HTERT RPE-1 (cell line): ENCODE measurements around the gene TFDP3.

Source experiments
- in situ Hi-C: fragments of 300-500 bp; cut with MboI; formaldehyde crosslinking; loops from 4 replicates; pipeline ENCODE4 v1.14.3; 2020; ENCODE audit warnings: low sequenced_read_pairs

TFDP3 gene, protein sequence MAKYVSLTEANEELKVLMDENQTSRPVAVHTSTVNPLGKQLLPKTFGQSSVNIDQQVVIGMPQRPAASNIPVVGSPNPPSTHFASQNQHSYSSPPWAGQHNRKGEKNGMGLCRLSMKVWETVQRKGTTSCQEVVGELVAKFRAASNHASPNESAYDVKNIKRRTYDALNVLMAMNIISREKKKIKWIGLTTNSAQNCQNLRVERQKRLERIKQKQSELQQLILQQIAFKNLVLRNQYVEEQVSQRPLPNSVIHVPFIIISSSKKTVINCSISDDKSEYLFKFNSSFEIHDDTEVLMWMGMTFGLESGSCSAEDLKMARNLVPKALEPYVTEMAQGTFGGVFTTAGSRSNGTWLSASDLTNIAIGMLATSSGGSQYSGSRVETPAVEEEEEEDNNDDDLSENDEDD

DNA sequence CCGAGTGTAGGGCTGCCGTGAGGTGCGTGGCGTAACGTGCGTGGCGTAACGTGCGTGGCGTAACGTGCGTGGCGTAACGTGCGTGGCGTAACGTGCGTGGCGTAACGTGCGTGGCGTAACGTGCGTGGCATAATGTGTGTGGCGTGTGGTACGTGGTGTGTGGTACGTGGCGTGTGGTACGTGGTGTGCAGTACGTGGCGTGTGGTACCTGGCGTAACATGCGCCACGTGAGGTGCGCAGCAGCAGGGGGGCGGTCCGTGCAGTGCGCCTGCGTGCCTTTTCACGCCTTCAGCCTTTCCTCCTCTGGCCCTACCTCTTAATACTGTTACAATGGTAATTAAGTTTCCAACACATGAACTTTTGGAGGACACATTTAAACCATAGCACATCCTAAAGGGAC, at the start of gene TFDP3:
TSS of gene TFDP3 (minus strand) at position 26 of the 400 bp plus-strand sequence. CDS start 95 bp downstream, outside the sequence.
- in situ Hi-C loops = no loop called here

DNA sequence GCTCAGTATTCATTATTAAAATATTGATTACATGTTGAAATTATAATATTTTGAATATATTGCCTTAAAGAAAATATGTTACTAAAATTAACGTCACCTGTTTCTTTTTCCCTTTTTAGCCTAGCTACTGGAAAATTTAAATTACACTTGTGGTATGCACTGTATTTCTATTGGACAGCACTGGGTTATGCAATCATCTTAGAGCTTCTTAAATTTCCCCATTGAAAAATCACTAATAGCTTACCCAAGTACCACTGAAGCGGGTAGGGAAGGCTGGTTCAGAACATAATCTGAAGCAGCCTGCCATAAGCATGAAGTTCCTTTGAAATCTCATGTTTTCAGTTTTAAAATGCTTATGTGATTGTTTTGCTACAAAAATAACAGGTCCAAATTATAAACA, 49.5 kb upstream of the TFDP3 start:
- in situ Hi-C loops = no loop called here

DNA sequence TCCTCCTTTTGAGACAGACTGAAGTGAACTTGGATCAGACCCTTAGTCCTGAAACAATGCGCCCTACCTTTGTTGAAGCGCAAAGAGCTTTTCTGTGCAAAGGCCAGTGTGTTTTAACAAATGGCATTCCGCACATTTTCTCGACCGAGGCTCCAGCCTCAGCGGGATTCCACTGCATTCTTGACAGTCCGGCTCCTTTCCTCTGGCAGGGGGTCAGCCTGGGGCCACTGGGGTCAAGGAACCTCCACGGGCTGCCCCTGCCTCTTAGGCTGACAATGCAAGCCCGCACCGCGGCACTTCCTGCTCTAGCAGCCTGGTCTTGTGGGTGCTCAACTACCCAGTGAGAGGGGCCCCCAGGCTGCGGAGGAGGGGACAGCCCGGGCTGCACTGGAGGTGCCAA, 47.2 kb upstream of the TFDP3 start:
- in situ Hi-C loops = no loop called here

DNA sequence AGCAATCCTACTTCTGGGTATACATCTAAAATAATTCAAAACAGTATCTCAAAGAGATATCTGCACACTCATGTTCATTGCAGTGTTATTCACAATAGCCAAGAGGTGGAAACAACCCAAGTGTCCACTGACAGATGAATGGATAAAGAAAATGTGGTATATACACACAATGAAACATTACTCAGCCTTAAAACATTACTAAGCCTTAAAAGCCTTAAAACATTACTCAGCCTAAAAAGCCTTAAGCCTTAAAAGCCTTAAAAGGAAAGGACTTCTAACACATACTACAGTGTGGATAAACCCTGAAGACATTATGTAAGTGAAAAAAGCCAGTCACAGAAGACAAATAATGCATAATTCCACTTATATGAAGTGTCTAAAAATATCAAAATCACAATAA, 40.3 kb upstream of the TFDP3 start:
- in situ Hi-C loops = no loop called here

DNA sequence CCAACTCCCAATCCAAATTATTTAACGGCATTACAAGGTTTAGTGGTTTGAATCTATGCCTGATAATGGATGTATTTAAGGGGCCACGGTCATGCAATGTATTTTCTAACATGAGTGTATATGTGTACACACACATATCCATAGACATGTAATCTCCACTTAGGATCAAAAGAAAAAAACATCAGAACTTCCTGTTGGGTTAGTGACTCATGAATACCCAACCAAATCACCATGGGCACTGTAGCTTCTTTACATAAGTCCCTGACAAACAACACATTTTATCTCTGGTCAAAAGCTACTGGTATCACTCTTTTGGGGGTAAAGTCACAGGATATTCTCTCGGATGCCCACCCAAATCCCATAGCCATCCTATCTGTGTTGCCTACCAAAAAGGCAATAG, 36.5 kb upstream of the TFDP3 start:
- in situ Hi-C loops = no loop called here

DNA sequence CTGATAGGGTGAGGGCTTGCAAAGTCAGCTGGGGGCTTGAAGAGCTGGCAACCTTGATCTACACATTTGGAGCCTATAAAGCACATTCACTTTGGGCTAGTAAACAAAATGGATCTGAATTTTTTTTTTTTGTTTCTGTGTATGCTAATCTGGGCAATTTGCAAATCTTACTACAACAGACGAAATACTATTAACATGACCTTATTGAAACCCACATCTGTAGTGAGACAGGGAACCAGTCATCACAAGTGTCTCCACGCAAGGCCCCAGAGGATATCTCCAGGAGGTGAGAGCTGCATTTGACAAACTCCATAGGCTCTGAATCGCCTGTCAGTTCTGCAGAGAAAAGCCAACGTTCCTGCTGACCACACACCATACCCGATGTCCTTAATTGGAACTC, 33.0 kb upstream of the TFDP3 start:
- in situ Hi-C loops = no loop called here

DNA sequence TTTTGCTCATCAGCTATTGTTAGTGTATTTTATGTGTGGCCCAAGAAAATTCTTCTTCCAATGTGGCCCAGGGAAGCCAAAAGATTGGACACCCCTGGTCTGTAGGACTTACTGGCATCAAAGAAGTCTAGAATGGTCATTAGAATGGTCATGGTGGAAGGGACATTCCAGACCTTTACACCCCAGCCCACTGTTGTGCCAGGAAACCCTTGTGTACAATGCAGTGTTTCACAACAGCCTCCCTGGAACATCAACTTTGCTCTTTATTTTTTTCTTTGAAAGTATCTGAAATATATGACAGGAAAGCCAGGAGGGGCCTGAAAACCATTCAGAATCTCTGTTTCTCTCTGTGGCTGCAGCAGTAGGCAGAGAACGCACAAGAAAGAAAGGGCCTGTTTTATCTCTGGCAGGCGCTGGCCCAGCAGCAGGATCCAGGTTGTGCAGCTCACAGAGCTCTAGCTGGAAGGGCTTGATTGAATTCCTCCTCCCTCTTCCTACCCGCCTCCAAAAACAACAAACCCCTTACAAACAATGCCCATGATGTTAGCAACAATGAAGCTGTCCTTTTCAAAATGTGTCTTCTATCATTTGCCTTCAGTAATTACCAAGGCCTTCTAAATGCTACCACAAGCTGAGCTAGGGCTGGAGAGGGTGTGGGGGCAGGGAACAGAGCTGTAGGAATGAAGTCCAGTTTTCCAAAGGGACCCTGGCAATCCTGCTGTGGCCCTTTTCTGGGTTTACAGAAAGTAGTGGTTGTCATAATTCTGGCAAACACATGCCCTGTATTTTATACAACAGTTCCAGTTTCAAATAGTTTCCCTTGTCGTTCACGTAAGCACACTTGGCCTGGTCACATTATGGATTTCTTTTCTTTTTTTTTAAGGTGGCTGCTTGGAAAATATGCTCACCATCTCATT, 32.3 kb upstream of the TFDP3 start:
- in situ Hi-C loops = no loop called here

DNA sequence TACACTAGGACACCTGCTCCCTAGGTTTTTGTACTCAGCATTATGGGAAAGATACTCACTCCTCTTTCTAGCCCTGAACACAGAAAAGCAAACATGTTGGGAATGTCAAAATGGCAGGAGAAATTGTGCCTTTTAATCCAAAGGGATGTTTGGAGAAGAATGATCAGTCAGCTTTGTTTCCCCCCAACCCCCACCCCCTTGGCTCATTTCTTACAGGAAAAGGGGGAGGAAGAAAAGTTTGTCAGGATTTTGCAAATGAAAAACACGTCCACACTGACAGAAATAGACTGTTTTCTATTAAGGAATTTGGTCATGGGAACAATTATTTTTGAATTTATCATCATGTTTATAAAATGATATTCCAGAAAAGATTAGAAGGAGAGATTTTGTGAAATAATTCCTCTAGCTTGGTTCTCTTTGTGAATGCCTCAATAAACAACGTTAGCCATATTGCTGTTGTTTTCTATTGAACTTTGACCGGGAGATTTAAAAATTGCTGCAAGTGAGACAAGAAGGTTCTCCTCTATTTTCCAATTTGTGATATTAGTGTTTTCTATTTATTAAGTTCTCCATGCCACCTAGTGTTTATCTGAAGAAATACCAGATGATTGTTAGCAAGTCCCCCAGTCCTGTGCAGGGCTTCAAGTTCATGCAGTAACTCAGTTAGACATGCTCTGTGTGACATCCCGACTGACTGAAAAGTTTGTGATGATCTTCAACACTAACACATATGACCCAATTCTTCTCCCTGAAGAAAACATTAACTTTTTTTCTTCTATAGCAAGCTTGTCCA, 31.3 kb upstream of the TFDP3 start:
- in situ Hi-C loops = no loop called here

DNA sequence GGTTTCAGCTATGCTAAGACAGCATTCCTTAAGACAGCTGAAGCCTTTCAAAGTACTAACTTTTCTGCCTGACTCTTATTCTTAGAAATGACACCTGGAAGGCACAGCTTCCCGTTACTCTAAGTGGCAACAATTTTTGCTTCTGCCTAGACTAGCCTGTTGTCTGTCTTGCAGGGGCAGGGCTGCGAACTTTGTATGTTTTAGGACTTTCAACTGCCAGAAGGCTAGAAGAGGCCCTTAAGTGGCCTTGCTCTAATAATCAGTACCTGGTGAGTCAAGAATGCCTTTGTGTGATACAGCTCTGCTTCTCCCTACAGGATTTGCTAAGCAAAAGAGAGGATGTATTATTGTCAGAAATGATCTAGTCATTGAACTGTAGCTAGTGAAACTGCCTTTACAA, 30.0 kb upstream of the TFDP3 start:
- in situ Hi-C loops = no loop called here

DNA sequence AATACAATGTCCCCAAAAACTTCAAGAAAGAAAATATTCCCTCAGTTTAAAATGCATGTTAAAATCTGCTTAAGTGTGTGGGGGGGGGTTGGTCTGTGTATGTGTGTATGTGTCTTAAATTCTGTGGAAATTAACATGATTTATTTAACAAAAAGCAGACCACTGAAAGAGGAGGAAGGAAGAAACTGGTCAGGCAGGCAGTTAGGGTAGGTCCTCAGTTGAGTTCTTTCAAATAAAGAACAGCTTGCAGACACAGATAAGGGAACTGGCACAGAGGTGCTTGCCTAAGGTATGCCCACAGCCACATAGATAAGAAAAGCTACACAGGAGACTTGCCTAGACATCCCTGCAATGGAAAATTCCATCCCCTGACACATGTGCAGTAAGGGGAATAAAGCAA, 28.8 kb upstream of the TFDP3 start:
- in situ Hi-C loops = no loop called here

DNA sequence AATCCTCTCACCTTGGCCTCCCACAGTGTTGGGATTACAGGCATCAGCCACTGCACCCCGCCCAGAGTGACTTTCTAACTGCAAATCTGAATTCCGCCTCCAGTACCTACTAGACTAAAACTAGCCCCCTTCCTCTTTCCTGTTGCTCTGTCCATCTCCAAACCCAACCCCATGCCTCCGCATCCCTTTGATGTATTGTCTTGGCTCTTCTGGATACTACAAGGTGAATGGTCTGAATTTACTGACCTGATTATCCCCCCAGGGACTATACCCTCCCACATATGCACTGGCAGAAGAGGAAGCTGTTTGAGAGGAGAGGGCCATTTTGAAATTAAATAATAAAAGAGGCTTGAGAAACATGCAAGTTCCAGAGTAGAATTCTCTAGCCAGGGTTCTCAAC, 17.7 kb upstream of the TFDP3 start:
- in situ Hi-C loops = no loop called here

DNA sequence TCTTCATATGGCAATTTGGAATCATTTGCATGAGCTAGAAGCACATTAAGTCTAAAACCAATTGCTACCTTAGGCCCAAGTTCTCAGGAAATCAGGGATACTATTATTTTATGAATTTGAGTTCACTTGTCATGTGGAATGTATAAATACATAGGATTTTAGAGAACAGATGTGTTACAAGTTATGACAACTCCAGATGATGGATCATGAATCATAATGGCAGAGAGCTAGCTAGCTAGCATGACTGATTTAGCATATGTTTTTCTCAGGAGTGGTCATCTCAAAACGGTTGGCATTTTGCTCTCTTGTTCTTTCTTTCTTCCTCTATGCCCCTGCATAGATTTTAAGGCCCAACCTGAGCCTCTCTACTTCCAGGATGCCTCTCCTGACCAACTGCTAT, 14.2 kb upstream of the TFDP3 start:
- in situ Hi-C loops = no loop called here

DNA sequence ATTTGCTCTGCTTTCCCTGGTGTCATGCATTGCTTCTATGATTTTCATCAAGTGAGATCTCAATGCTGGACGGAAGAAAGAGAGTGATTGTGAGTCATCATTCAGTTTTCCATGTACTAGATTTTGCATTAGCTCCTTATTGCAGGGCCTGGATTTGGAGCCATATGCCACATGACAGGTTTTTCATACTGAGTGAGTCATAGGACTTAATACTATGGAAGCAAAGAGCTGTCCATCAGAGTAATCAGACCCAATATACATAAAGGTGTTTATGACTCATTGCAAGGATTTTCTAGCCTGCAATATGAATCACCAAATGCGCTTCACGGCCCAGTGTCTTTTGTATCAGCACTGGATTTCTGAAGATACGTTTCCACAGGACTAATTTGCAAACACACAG, 11.2 kb upstream of the TFDP3 start:
- in situ Hi-C loops = no loop called here

DNA sequence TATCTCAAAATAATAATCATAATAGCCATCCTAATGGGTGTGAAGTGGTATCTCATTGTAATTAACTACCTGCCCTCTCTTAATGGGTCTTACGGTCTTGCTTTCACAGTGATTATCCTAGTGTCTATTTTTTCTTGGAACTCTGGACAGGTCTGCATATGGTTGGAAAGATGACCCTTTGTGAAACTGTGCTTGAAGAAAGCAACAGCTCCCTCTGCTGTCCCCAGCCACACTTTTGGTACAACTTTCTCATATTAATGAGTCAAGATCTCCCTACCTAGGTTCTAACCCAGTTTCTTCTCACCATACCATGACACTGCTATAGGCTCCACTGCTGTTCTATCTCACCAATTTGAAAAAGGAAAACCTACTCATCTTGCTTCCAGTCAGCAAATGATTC, 2.4 kb downstream of the TFDP3 start:
- in situ Hi-C loops = no loop called here

DNA sequence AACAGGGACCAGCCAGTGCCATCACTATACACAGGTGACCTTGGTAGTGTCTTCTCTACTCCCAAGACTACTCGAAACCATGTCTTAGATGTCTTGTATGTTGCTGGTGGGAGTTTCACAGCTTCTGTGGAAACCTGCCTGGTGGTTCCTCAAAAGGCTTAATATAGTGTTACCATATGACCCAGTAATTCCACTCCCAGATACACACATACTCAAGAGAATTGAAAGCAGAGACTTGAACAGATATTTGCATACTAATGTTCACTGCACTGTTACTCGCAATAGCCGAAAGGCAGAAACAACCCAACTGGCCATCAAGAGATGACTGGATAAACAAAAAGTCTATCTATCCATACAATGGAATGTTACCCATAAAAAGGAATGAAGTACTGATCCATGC, 3.1 kb downstream of the TFDP3 start:
- in situ Hi-C loops = no loop called here

DNA sequence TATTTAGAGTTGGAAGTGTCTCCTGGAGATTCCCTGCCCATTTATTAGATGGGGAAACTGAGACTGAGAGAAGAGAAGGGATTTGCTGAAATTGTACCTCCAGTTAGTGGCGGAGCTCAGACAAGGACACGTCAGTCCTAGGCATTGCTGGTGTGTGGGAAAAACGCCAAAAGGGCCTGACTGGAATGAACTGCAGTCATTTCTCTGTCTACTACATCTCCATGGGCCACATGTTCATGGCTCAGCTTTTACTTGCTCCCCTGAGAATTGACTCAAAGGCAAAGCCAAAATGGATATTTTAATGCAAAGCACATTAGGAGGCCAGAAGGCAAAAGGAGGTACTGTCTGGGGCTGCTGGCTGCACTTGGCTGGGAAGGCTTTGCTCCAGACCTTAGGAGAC, 3.9 kb downstream of the TFDP3 start:
- in situ Hi-C loops = no loop called here

DNA sequence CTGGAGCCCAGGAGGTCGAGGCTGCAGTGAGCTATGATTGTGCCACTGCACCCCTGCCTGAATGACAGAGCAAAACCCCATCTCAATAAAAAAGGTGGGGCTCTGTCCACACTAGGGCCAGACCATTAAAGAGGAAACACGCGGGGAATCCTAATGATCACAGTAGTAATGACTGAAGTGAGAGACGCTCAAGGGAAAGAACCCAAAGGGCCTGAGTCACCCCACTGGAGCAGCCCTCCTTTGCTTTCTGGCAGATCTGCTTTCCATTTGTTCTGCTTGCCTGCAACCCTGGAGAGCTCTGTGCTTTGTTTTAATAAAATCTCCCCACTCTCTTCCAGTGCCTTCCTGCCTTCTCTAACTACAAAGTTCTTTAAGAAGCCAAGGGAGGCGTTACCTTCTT, 5.0 kb downstream of the TFDP3 start:
- in situ Hi-C loops = no loop called here

DNA sequence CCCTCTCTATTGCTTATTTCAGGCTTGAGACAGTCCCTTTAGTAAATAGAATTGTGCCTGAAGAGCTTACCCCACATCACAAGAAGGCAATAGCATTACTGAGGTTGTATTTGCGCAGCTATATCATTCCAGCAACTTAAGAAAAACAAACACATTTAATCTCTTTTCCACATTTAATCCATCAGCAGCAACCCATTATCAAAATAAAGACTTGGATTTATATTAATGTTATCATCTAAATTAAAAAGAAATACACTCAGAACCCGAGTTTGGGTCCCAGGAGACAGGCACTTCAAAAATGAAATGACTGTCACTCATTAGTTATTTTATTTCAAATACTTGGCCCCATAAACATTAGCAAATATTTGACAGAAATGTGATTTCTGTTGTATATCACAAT, 10.4 kb downstream of the TFDP3 start:
- in situ Hi-C loops = no loop called here

DNA sequence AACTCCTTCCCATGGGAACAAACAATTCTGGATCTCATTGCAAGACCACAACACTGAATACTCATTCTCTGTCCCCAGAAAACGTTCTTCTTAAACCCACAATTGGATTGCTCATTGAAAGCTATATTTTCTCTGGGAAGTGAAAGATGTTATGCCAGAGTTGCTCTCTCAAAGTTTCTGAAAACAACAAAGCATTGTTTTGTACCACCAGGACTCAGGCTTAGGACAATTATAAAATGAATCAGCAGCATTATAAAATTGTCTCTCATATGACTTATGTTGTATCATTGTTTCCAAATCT, 26.5 kb downstream of the TFDP3 start:
- in situ Hi-C loops = no loop called here

DNA sequence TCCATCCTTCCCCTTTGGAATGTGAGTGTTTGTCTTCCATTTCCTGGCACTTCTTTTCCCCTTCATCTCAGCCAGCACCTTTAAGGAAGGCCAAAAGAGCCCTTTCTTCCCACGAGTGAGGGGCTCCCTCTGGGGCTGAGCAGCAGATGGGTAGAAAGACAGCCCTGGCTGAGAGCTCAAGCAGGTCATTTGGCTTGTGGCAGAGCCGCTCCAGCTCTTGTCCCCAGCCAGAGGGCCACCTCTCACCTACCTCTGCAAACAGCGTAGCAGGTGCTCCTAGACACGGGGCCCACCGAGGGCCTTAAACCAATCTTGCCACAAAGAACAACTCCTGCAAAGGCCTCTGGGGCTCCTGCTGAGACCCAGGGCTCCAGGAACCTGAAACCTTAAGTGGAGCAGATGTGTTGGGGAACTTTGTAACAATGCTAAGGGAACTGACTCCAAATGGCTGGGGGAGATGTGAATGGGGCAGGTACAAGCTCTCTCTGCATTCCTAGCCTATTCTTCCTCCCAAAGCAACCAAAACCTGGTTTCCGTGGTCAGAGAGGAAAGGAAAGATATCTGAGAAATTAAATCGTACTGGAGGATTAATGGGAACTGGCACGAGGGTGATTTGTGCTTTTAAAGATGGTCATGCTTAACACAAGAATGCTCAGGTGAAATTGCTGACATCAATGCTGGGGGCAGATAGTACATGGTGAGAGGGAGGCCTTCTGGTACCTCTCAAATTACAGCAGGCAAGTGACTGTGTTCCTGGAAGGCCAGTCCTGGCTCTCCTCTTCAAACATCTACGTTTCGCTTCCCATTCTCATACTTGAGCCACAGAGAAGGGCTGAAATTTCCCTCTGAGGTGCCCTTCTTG, 27.0 kb downstream of the TFDP3 start:
- in situ Hi-C loops = no loop called here

DNA sequence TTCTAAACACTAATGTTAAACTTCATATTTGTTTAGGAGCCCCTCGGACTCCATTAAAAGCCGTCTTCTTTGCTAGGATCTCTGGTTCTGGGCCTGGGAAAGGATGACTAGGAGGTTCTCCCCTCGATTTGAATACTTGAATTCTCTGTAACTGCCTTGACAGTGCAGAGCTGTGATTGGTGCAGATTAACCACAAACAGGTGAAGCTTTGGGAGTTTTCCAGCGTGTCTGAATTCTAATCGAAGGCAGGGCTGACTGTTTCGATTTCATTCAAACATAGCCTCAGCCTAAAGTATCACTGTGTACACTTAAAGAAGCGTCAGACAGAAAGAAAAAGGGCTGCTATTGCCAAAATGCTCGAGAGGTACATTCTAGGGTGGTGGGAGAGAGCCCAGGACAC, 29.0 kb downstream of the TFDP3 start:
- in situ Hi-C loops = no loop called here
